Tibial artery (tissue), 4 donors: Measurements from ENCODE around the gene ITGA2.

Source experiments
- DNase-seq, 2 donors: peaks; one replicate each; pipeline ENCODE4 v3.0.0-alpha.2; 2019
- H3K27ac ChIP-seq, 2 donors: fragments of 200-600 bp; sonication (generic) in 1 of 2; 1 replicate in 1 of 2; 2 replicates in 1 of 2; pipeline ENCODE4 v1.5.1; 2018 to 2019; ENCODE audit warnings: mild to moderate bottlenecking in 1 of 2
- H3K27me3 ChIP-seq, 2 donors: fragments of 200-600 bp; sonication (generic) in 1 of 2; one replicate each; pipeline versions ENCODE4 v1.5.1 to v1.6.0; 2016 to 2019
- H3K36me3 ChIP-seq, 3 donors: fragments of 200-600 bp; sonication (generic) in 2 of 3; one replicate each; pipeline ENCODE4 v1.5.1; 2016 to 2019; ENCODE audit warnings: mild to moderate bottlenecking in 2 of 3
- H3K4me1 ChIP-seq, 4 donors: fragments of 200-600 bp; sonication (generic) in 2 of 4; 1 replicate in 3 of 4; 2 replicates in 1 of 4; pipeline ENCODE4 v1.5.1; 2016 to 2019
- H3K4me3 ChIP-seq, 2 donors: fragments of 200-600 bp; sonication (generic) in 1 of 2; 1 replicate in 1 of 2; 2 replicates in 1 of 2; pipeline ENCODE4 v1.5.1; 2018 to 2019; ENCODE audit warnings: mild to moderate bottlenecking in 2 of 2
- H3K9me3 ChIP-seq, 3 donors: fragments of 200-600 bp; sonication (generic) in 1 of 3; one replicate each; pipeline ENCODE4 v1.5.1; 2016 to 2019
- intact Hi-C: fragments of 100-400 bp; cut with DNase I; formaldehyde crosslinking; loops from one replicate; pipeline ENCODE4 v1.15.0; 2023; ENCODE audit warnings: low total_unique reads
- TF ChIP-seq, protein P1 (sequence below), 2 experiments: fragments of 200-600 bp in 1 of 2; fragments of 450-650 bp in 1 of 2; IDR thresholded peaks; one replicate each; pipeline ENCODE4 v1.5.1; 2017 to 2019; ENCODE audit warnings: antibody characterized with exemption in 2 of 2, mild to moderate bottlenecking in 1 of 2, moderate library complexity in 1 of 2

ITGA2 gene

DNA sequence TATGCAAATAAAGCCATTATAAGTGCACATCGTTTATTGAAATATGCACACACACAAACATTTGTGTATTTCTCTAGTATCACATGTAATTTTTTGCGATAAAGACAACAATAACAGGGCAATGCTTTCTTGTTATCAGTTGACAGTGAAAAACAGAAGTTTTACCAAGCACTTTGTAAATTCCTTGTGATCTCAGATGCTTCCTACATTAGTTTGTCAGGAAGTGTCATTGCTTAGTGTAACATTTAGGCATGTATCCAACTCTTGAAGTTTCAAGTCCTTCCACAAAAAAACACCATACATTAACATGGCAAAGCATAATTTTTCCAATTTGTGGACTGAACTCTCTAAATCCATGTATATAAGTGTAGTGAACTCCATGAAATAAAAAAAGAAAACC, 74.0 kb downstream of the ITGA2 start:
- no peak for DNase-seq
- Histone ChIP-seq H3K36me3 (peaks cover 0 to 29% (median 5%) of the 10 kb centered on the region in 3 donors), H3K9me3 (no peaks in the 10 kb centered on the region), H3K4me1 (no peaks in the 10 kb centered on the region), H3K27me3 (no peaks in the 10 kb centered on the region), H3K27ac (no peak overlapping the region), H3K4me3 (no peak overlapping the region)
- TF ChIP-seq, protein P1, sequence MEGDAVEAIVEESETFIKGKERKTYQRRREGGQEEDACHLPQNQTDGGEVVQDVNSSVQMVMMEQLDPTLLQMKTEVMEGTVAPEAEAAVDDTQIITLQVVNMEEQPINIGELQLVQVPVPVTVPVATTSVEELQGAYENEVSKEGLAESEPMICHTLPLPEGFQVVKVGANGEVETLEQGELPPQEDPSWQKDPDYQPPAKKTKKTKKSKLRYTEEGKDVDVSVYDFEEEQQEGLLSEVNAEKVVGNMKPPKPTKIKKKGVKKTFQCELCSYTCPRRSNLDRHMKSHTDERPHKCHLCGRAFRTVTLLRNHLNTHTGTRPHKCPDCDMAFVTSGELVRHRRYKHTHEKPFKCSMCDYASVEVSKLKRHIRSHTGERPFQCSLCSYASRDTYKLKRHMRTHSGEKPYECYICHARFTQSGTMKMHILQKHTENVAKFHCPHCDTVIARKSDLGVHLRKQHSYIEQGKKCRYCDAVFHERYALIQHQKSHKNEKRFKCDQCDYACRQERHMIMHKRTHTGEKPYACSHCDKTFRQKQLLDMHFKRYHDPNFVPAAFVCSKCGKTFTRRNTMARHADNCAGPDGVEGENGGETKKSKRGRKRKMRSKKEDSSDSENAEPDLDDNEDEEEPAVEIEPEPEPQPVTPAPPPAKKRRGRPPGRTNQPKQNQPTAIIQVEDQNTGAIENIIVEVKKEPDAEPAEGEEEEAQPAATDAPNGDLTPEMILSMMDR (IDR thresholded peaks at IDR 0.05), result no peak
- intact Hi-C loops, result no loop called here

DNA sequence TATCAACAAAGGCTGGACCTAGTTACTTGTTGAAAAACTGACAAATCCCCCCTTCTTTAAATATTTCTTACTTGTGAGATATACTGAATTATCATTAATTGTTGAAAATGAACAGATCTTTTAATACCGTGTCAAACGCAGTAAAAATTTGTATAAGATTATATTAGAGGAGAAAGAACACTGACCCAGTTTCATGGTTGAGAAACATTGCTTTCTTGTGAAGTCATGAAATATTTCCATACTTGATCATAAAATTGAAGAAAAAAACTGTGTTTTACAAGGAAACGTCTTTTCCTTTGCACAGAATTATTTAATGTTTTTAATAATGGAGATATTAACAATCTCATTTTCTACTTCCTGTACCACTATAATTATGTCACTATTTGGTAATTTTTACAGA, 74.6 kb downstream of the ITGA2 start:
- no peaks in the 10 kb centered on the region for H3K27me3 ChIP-seq
- no peak overlapping the region for H3K27ac ChIP-seq
- TF ChIP-seq, protein P1 (IDR thresholded peaks at IDR 0.05), result no peak
- peaks cover 0 to 23% (median 5%) of the 10 kb centered on the region in 3 donors for H3K36me3 ChIP-seq
- intact Hi-C loops, result no loop called here
- H3K4me1 ChIP-seq, result no peaks in the 10 kb centered on the region
- no peak overlapping the region for H3K4me3 ChIP-seq
- H3K9me3 ChIP-seq, result no peaks in the 10 kb centered on the region
- DNase-seq, result no peak

DNA sequence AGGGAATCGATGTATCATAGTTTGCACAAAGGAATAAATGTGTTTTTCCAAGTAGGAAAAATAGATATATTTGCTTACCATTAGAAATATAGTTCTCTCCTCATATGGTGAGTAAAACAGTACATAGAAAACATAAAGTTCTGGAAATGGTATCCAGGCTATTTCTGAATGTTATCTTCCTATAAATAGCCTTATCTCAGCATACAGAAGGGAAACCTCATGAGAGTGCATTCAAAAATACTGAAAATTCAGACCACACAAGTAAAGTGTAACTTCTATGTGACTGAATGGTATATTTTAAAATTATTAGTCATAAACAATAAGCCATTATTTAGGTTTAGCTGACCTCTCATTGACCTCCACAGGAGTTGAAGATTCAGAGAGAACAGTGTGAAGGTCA, 76.9 kb downstream of the ITGA2 start:
- H3K4me1 ChIP-seq, result no peaks in the 10 kb centered on the region
- H3K4me3 ChIP-seq, result no peak overlapping the region
- no peak overlapping the region for H3K27ac ChIP-seq
- TF ChIP-seq, protein P1 (IDR thresholded peaks at IDR 0.05), result no peak
- intact Hi-C loops, result no loop called here
- H3K27me3 ChIP-seq, result no peaks in the 10 kb centered on the region
- no peak for DNase-seq
- H3K36me3 ChIP-seq, result peaks cover 0 to 12% (median 0%) of the 10 kb centered on the region in 3 donors
- no peaks in the 10 kb centered on the region for H3K9me3 ChIP-seq

DNA sequence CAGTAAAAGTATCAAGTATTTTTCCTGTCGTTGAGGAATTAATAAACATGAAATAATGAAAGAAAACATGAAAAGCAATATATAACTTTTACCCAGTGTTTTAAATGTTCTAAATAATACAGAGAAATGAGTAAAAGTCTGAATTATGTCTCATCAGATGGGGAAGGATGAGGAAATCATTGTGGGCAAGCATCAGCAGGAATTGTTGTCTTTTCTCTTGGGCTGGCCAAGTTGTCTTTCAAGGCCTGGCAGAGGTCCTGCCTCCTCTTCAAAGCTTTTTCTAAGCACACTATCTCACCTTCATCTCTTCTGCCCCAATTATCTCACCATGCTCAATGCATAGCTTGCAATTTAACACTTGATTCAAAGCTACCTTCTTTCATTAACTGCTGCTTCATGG, 78.5 kb downstream of the ITGA2 start:
- Histone ChIP-seq H3K4me1 (no peaks in the 10 kb centered on the region), H3K9me3 (no peaks in the 10 kb centered on the region), H3K27me3 (no peaks in the 10 kb centered on the region), H3K27ac (no peak overlapping the region), H3K36me3 (peaks cover 0 to 13% (median 0%) of the 10 kb centered on the region in 3 donors), H3K4me3 (no peak overlapping the region)
- DNase-seq, result no peak
- TF ChIP-seq, protein P1 (IDR thresholded peaks at IDR 0.05), result no peak
- intact Hi-C loops, result no loop called here

DNA sequence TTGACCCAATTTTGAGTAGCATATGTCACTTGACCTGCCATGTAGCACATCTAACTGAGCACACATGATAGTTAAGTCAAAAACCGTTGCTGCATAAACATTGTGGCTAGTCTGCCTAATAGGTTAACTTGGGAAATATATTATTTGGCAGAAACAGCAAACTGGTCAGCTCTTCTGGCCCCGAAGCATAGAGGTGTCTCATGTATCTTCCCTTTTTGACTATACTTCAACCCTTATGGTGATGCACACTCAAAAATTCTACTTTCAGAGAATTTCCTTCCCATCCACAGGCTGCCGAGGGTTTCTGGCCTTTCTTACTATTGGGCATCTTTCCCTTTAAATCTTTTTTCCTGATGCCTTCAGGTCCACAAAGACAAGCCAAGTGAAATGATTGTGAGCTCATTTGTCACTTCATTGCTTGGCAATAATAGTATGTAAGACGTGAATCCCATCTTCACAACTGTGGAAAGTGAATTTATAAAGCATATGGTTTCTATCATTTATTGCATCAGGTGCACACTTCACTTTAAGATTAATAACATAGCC, 79.2 kb downstream of the ITGA2 start:
- intact Hi-C loops, result no loop called here
- H3K4me3 ChIP-seq, result no peak overlapping the region
- H3K27me3 ChIP-seq, result no peaks in the 10 kb centered on the region
- no peaks in the 10 kb centered on the region for H3K4me1 ChIP-seq
- no peaks in the 10 kb centered on the region for H3K9me3 ChIP-seq
- no peak overlapping the region for H3K27ac ChIP-seq
- TF ChIP-seq, protein P1 (IDR thresholded peaks at IDR 0.05), result no peak
- peaks cover 0 to 13% (median 0%) of the 10 kb centered on the region in 3 donors for H3K36me3 ChIP-seq
- DNase-seq, result no peak

DNA sequence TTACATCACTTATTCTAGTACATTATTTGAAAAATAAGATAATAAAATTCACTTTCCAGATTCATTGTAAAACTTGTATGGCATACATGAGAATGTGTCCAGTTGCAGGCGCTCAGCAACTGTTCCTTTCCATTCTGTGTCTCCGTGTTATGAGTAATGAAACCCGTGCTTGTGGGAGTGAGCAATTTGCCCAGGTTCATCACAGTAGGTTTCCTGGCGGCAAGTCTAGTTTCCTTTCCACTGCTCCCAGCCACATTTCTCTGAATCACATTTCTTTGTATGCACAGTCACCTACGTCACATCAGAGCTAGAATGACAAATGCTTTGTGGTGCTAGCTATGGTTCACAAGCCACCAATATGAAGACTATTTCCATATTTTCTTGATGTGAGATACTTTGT, 80.5 kb downstream of the ITGA2 start:
- Histone ChIP-seq H3K27me3 (no peaks in the 10 kb centered on the region), H3K4me3 (no peak overlapping the region), H3K9me3 (no peaks in the 10 kb centered on the region), H3K27ac (no peak overlapping the region), H3K4me1 (no peaks in the 10 kb centered on the region), H3K36me3 (peaks cover 0 to 13% (median 0%) of the 10 kb centered on the region in 3 donors)
- intact Hi-C loops, result no loop called here
- TF ChIP-seq, protein P1 (IDR thresholded peaks at IDR 0.05), result no peak
- no peak for DNase-seq
